CMK (cell line): ENCODE data around the gene PARD3B.

ENCODE experiments used
- DNase-seq: peaks from one replicate; pipeline ENCODE4 v3.0.0-alpha.2; 2010; ENCODE audit warnings: low read depth

Gene PARD3B

GRCh38 chr2:204897561-204897960 is 352.3 kb downstream of the PARD3B start:
- DNase-seq = no peak

- no peak for DNase-seq
These were observed 353.8 kb downstream of the PARD3B start for GRCh38 chr2:204898928-204899640.

GRCh38 chr2:204899983-204900382 is 354.7 kb downstream of the PARD3B start:
- no peak for DNase-seq

GRCh38 chr2:204900487-204900886 is 355.2 kb downstream of the PARD3B start:
- DNase-seq = no peak

- DNase-seq = no peak
These were observed 355.6 kb downstream of the PARD3B start for GRCh38 chr2:204900910-204901309.

- no peak for DNase-seq
These were observed 356.3 kb downstream of the PARD3B start for GRCh38 chr2:204901591-204901990.

- no peak for DNase-seq
These were observed 364.5 kb downstream of the PARD3B start for GRCh38 chr2:204909791-204910190.

GRCh38 chr2:204913312-204913711 is 368.0 kb downstream of the PARD3B start:
- DNase-seq = no peak

GRCh38 chr2:204913854-204914464 is 368.7 kb downstream of the PARD3B start:
- no peak for DNase-seq

- DNase-seq = no peak
These were observed 369.4 kb downstream of the PARD3B start for GRCh38 chr2:204914708-204915107.

GRCh38 chr2:204917089-204917701 is 371.9 kb downstream of the PARD3B start:
- no peak for DNase-seq

- no peak for DNase-seq
These were observed 375.5 kb downstream of the PARD3B start for GRCh38 chr2:204920776-204921175.

GRCh38 chr2:204923957-204924356 is 378.7 kb downstream of the PARD3B start:
- no peak for DNase-seq

- no peak for DNase-seq
These were observed 386.3 kb downstream of the PARD3B start for GRCh38 chr2:204931562-204931961.

- no peak for DNase-seq
These were observed 388.6 kb downstream of the PARD3B start for GRCh38 chr2:204933735-204934374.

GRCh38 chr2:204944927-204945326 is 399.7 kb downstream of the PARD3B start:
- DNase-seq = no peak

- no peak for DNase-seq
These were observed 400.1 kb downstream of the PARD3B start for GRCh38 chr2:204945376-204945775.

- DNase-seq = no peak
These were observed 401.6 kb downstream of the PARD3B start for GRCh38 chr2:204946892-204947291.

- DNase-seq = no peak
These were observed 402.1 kb downstream of the PARD3B start for GRCh38 chr2:204947405-204947804.

GRCh38 chr2:204948024-204948763 is 402.9 kb downstream of the PARD3B start:
- no peak for DNase-seq

GRCh38 chr2:204948822-204949221 is 403.5 kb downstream of the PARD3B start:
- no peak for DNase-seq

- no peak for DNase-seq
These were observed 405.5 kb downstream of the PARD3B start for GRCh38 chr2:204950695-204951346.
